ENCODE measurements around the gene LIFR. TPM values are rescaled to one million over a fixed set of nuclear protein-coding genes. Genes with fewer than 3 reads are reported as not detected.
"Not testable (repeated sequence)": the region's sequence is repeated elsewhere in the genome, so short reads cannot be mapped to it uniquely, and the experiment has no call there.

LIFR gene
- total RNA-seq, 1 donor from 2014 or later = 116 TPM

GRCh38 chr5:38524022-38524421 is 32.4 kb downstream of the LIFR start:
- TF ChIP-seq, protein P1, sequence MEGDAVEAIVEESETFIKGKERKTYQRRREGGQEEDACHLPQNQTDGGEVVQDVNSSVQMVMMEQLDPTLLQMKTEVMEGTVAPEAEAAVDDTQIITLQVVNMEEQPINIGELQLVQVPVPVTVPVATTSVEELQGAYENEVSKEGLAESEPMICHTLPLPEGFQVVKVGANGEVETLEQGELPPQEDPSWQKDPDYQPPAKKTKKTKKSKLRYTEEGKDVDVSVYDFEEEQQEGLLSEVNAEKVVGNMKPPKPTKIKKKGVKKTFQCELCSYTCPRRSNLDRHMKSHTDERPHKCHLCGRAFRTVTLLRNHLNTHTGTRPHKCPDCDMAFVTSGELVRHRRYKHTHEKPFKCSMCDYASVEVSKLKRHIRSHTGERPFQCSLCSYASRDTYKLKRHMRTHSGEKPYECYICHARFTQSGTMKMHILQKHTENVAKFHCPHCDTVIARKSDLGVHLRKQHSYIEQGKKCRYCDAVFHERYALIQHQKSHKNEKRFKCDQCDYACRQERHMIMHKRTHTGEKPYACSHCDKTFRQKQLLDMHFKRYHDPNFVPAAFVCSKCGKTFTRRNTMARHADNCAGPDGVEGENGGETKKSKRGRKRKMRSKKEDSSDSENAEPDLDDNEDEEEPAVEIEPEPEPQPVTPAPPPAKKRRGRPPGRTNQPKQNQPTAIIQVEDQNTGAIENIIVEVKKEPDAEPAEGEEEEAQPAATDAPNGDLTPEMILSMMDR (IDR thresholded peaks at IDR 0.05) = no peak
- peaks cover 21 to 52% of the 10 kb centered on the region in 2 donors for H3K36me3 ChIP-seq

DNA sequence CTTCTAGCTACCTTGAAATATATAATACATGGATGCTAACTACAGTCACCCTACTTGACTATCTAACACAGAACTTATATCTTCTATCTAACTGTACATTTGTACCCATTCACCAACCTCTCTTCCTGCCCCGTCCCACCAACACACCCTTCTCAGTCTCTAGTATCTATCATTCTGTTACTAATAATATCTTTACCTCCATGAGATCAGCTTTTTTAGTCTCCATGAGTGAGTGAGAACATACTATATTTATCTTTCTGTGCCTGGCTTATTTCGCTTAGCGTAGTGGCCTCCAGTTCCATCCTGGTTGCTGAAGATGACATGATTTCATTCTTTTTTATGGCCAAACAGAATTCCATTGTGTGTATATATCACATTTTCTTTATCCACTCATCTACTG is 37.0 kb downstream of the LIFR start:
- peaks cover 22 to 31% of the 10 kb centered on the region in 2 donors for H3K36me3 ChIP-seq
- no peak overlapping the region for H3K4me3 ChIP-seq
- H3K4me1 ChIP-seq = no peaks in the 10 kb centered on the region
- no peak for DNase-seq (ENCODE audit: low spot score in 2 of 2)
- no peak overlapping the region for H3K27ac ChIP-seq
- TF ChIP-seq, protein P1 (IDR thresholded peaks at IDR 0.05) = no peak
- intact Hi-C loops (cut with DNase I) = no loop called here
- no peaks in the 10 kb centered on the region for H3K27me3 ChIP-seq
- H3K9me3 ChIP-seq = no peaks in the 10 kb centered on the region

More at GRCh38 chr5:38524022-38524421, 32.4 kb downstream of the LIFR start:
- H3K27ac ChIP-seq = no peak overlapping the region
- intact Hi-C loops (cut with DNase I) = no loop called here
- H3K9me3 ChIP-seq = no peaks in the 10 kb centered on the region
- no peak for DNase-seq (ENCODE audit: low spot score in 2 of 2)
- H3K27me3 ChIP-seq = no peaks in the 10 kb centered on the region
- H3K4me1 ChIP-seq = no peaks in the 10 kb centered on the region
- no peak overlapping the region for H3K4me3 ChIP-seq

- H3K4me3 ChIP-seq = no peak overlapping the region
- H3K4me1 ChIP-seq = no peaks in the 10 kb centered on the region
- DNase-seq (ENCODE audit: low spot score in 2 of 2) = no peak
- peaks cover 22 to 27% of the 10 kb centered on the region in 2 donors for H3K36me3 ChIP-seq
- H3K27ac ChIP-seq = no peak overlapping the region
- H3K9me3 ChIP-seq = no peaks in the 10 kb centered on the region
- intact Hi-C loops (cut with DNase I) = no loop called here
- TF ChIP-seq, protein P1 (IDR thresholded peaks at IDR 0.05) = no peak
- no peaks in the 10 kb centered on the region for H3K27me3 ChIP-seq
Observed at GRCh38 chr5:38518341-38518740, 38.1 kb downstream of the LIFR start.

DNA sequence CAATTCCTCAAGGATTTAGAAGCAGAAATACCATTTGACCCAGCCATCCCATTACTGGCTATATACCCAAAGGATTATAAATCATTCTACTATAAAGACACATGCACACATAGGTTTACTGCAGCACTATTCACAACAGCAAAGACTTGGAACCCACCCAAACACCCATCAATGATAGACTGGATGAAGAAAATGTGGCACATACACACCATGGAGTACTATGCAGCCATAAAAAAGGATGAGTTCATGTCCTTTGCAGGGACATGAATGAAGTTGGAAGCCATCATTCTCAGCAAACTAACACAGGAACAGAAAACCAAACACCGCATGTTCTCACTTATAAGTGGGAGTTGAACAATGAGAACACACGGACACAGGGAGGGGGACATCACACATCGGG is 39.8 kb downstream of the LIFR start:
- H3K27ac ChIP-seq; intact Hi-C loops (cut with DNase I); DNase-seq (ENCODE audit: low spot score in 2 of 2); H3K4me3 ChIP-seq; H3K27me3 ChIP-seq; H3K9me3 ChIP-seq; H3K4me1 ChIP-seq: not testable (repeated sequence)
- H3K36me3 ChIP-seq = peaks cover 16% of the 10 kb centered on the region in 2 donors

GRCh38 chr5:38515646-38516045 is 40.8 kb downstream of the LIFR start:
- Histone ChIP-seq H3K36me3 (peaks cover 10 to 20% of the 10 kb centered on the region in 2 donors), H3K27me3 (no peaks in the 10 kb centered on the region), H3K27ac (no peak overlapping the region), H3K4me1 (no peaks in the 10 kb centered on the region), H3K9me3 (no peaks in the 10 kb centered on the region), H3K4me3 (no peak overlapping the region)
- TF ChIP-seq, protein P1 (IDR thresholded peaks at IDR 0.05) = peak in 2 of 3 experiments; percentile 16 to 28
- intact Hi-C loops (cut with DNase I) = no loop called here
- no peak for DNase-seq (ENCODE audit: low spot score in 2 of 2)

GRCh38 chr5:38515092-38515491 is 41.4 kb downstream of the LIFR start:
- Histone ChIP-seq H3K9me3 (no peaks in the 10 kb centered on the region), H3K4me3 (no peak overlapping the region), H3K4me1 (no peaks in the 10 kb centered on the region), H3K27me3 (no peaks in the 10 kb centered on the region), H3K27ac (no peak overlapping the region), H3K36me3 (peaks cover 6 to 20% of the 10 kb centered on the region in 2 donors)
- TF ChIP-seq, protein P1 (IDR thresholded peaks at IDR 0.05) = no peak
- no peak for DNase-seq (ENCODE audit: low spot score in 2 of 2)
- intact Hi-C loops (cut with DNase I) = no loop called here
